ENCODE measurements around the gene EXD2.
"Not testable (repeated sequence)": the region's sequence is repeated elsewhere in the genome, so short reads cannot be mapped to it uniquely, and the experiment has no call there.

EXD2 gene

GRCh38 chr14:69170839-69171238 lies 20.5 kb upstream of the EXD2 start:
- no peak for FAIRE-seq
- no peak for TF ChIP-seq CTCF (IDR thresholded peaks at IDR 0.05; ENCODE audit: insufficient read depth, missing control alignments)
- no peak for DNase-seq (ENCODE audit: insufficient read length, low spot score)

DNA sequence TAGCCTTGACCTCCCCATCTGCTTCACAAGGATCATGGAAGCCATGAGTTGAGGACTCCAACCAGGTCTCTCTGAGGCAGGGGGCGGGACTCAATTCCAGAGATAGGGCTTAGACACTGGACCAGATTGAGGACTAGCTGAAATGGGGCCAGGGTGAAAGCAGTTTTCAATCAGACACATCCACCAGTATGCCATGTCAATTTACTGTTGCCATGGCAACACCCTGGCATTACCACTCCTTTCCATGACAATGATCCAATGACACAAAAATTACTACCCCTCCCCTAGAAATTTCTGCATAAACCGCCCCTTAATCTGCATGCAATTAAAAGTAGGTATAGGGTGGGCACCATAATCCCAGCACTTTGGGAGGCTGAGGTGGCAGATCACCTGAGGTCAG lies 19.7 kb upstream of the EXD2 start:
- FAIRE-seq (no peak), DNase-seq (ENCODE audit: insufficient read length, low spot score) (no peak)
- TF ChIP-seq CTCF (IDR thresholded peaks at IDR 0.05; ENCODE audit: insufficient read depth, missing control alignments), result no peak

DNA sequence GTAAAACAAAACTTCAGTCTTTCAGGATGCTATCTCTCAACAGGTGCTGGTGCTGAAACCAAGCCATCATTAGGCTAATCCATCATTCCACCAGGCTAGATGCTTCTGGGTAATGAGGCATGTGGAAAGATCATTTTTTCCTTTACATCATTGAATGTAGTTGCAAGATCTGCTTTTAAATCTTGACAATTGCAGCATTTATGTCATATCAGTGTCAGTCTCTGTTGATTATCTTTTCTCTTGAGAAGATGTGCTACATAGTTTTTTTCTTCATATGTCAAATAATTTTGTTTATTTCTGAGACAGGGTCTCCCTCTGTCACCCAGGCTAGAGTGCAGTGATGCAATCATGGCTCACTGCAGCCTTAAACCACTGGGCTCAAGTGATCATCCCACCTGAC lies 16.2 kb upstream of the EXD2 start:
- TF ChIP-seq CTCF (IDR thresholded peaks at IDR 0.05; ENCODE audit: insufficient read depth, missing control alignments), result no peak
- FAIRE-seq (no peak), DNase-seq (ENCODE audit: insufficient read length, low spot score) (no peak)

DNA sequence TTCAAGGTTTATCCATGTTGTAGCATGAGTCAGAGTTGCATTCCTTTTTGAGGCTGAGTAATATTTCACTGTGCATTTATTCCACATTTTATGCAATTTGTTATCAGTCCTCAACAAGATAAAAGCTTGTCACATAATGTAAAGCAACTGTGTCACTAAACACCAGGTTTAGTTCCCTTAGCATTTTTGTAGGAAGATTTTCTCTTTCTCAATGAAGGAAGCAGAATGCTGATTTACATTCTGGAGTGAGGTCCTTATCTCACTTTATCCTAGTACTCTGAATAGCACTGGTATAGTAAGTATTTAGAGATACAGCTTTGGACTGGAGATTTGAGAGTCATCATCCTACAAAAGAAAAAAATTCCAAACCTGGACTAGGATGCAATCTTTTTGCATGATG lies 9.8 kb upstream of the EXD2 start:
- TF ChIP-seq CTCF (IDR thresholded peaks at IDR 0.05; ENCODE audit: insufficient read depth, missing control alignments), result no peak
- DNase-seq (ENCODE audit: insufficient read length, low spot score), result no peak
- no peak for FAIRE-seq

- not testable (repeated sequence) for FAIRE-seq; DNase-seq (ENCODE audit: insufficient read length, low spot score)
These were observed 8.7 kb upstream of the EXD2 start for GRCh38 chr14:69182580-69182979.

- no peak for DNase-seq (ENCODE audit: insufficient read length, low spot score)
These were observed 7.6 kb upstream of the EXD2 start for GRCh38 chr14:69183735-69184134.

GRCh38 chr14:69190191-69190590 lies 1.1 kb upstream of the EXD2 start:
- FAIRE-seq, result no peak
- DNase-seq (ENCODE audit: insufficient read length, low spot score), result no peak
- no peak for TF ChIP-seq CTCF (IDR thresholded peaks at IDR 0.05; ENCODE audit: insufficient read depth, missing control alignments)

More at GRCh38 chr14:69183735-69184134, 7.6 kb upstream of the EXD2 start:
- FAIRE-seq, result no peak
- no peak for TF ChIP-seq CTCF (IDR thresholded peaks at IDR 0.05; ENCODE audit: insufficient read depth, missing control alignments)

- TF ChIP-seq CTCF (IDR thresholded peaks at IDR 0.05; ENCODE audit: insufficient read depth, missing control alignments), result no peak
- DNase-seq (ENCODE audit: insufficient read length, low spot score) (no peak), FAIRE-seq (no peak)
These were observed 2.4 kb downstream of the EXD2 start for GRCh38 chr14:69193721-69194120.
